ENCODE results near the gene HMG20B. TPM values are rescaled to one million over a fixed set of nuclear protein-coding genes. Genes with fewer than 3 reads are reported as not detected.
A peak's percentile ranks its signal among the peaks of the same experiment; 100 is the strongest.
"Not testable (repeated sequence)": the region's sequence is repeated elsewhere in the genome, so short reads cannot be mapped to it uniquely, and the experiment has no call there.

HMG20B gene
- total RNA-seq, 6 experiments from 2014 or later = 73.5 to 90.1 (median 78.3) TPM

DNA sequence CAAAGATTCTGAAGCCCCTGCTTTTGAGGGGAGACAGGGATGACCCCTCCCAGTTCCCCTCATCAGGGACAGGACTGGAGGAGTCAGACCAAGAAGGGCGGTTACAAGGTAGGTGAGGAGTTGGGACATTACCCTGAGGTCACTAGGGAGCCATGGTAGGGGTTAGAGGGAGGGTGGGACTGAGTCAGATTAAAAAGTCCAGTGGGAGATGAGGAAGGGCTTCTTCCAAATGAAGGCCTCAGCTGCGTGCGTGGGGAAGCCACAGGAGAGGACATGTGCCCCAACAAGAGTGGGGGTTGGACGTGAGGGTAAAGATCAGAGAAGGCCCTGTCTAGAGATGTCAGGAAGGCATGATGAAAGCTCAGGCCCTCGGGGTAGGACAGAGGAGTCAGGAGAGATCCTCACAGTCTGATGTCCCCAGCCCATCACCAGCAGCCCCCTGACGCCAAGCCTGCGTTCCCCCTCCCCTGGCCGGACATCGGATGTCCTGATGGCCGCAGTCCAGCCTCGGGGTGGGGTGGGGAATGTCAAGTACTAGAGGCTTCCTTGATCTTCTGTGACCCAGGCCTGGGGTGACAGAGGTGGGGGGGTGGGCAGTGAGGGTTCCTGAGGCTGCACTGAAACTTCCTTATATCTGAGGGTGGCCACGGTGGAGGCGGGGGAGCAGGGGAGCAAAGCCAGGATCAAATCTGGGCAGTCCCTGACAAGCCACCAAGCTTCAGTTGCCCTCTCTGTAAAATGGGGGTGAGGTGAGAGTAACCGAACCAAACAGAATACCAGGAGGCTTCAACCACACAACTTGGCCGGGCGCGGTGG, 8.8 kb upstream of the HMG20B start:
- H3K4me1 Mint-ChIP-seq (ENCODE audit: low read depth) = no peaks in the 10 kb centered on the region; the same call in 1 of the 2 replicates
- no peak overlapping the region for H3K4me3 Mint-ChIP-seq
- H3K36me3 Mint-ChIP-seq (ENCODE audit: low read depth) = no peaks in the 10 kb centered on the region
- TF ChIP-seq, protein P1, sequence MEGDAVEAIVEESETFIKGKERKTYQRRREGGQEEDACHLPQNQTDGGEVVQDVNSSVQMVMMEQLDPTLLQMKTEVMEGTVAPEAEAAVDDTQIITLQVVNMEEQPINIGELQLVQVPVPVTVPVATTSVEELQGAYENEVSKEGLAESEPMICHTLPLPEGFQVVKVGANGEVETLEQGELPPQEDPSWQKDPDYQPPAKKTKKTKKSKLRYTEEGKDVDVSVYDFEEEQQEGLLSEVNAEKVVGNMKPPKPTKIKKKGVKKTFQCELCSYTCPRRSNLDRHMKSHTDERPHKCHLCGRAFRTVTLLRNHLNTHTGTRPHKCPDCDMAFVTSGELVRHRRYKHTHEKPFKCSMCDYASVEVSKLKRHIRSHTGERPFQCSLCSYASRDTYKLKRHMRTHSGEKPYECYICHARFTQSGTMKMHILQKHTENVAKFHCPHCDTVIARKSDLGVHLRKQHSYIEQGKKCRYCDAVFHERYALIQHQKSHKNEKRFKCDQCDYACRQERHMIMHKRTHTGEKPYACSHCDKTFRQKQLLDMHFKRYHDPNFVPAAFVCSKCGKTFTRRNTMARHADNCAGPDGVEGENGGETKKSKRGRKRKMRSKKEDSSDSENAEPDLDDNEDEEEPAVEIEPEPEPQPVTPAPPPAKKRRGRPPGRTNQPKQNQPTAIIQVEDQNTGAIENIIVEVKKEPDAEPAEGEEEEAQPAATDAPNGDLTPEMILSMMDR (IDR thresholded peaks at IDR 0.05) = no peak
- H3K9me3 Mint-ChIP-seq = no peaks in the 10 kb centered on the region
- peaks cover 4% of the 10 kb centered on the region; the same call in 1 of the 2 replicates for H3K27me3 Mint-ChIP-seq (ENCODE audit: insufficient read depth)
- no peak overlapping the region for H3K27ac Mint-ChIP-seq
- DNase-seq = no peak

DNA sequence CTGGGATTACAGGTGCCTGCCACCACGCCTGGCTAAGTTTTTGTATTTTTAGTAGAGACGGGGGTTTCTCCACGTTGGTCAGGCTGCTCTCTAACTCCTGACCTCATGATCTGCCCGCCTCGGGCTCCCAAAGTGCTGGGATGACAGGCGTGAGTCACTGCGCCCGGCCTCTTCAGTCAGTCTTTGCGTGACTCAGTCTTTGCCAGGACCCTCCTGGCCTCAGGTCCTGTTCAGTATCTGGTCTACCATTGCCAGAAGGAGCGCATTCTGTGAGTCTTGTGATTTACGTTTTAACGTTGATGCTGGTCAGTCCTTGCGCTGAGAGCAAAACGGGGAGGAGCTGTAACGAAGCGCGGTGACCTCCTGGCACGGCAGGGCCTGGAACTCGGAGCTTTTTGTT, 7.6 kb upstream of the HMG20B start:
- Mint-ChIP-seq H3K9me3 (no peaks in the 10 kb centered on the region), H3K4me1 (ENCODE audit: low read depth) (no peaks in the 10 kb centered on the region; the same call in 1 of the 2 replicates), H3K4me3 (no peak overlapping the region), H3K27me3 (ENCODE audit: insufficient read depth) (peaks cover 4% of the 10 kb centered on the region; the same call in 1 of the 2 replicates), H3K36me3 (ENCODE audit: low read depth) (no peaks in the 10 kb centered on the region), H3K27ac (peak overlapping the region; percentile 49; the same call in 1 of the 2 replicates)
- TF ChIP-seq, protein P1 (IDR thresholded peaks at IDR 0.05) = no peak
- no peak for DNase-seq

GRCh38 chr19:3570042-3570441, 2.7 kb upstream of the HMG20B start:
- not testable (repeated sequence) for H3K27ac Mint-ChIP-seq; H3K4me3 Mint-ChIP-seq; DNase-seq; H3K9me3 Mint-ChIP-seq; H3K27me3 Mint-ChIP-seq (ENCODE audit: insufficient read depth); H3K36me3 Mint-ChIP-seq (ENCODE audit: low read depth)
- peaks cover 13% of the 10 kb centered on the region for H3K4me1 Mint-ChIP-seq (ENCODE audit: low read depth)

DNA sequence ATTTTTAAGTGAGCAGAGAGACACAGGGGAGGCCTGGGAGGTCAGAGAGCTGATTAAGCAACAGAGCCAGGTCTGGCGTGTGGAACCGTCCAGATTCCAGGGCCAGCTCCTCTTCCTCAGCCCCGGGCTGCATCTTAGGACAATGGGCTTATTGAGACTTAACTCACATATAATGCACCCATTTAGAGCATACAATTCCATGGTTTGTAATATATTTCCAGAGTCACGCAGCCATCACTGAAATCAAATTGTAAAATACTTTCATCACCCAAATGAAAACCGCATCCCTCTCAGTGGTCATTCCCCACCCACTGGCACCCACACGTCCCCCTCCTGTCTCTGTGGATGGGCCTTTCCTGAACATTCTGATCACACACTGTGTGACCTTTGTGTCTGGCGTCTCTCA, 2.1 kb upstream of the HMG20B start:
- H3K36me3 Mint-ChIP-seq (ENCODE audit: low read depth) = peaks cover 13% of the 10 kb centered on the region
- H3K4me3 Mint-ChIP-seq = no peak overlapping the region
- no peak for DNase-seq
- H3K9me3 Mint-ChIP-seq = no peaks in the 10 kb centered on the region
- peaks cover 17% of the 10 kb centered on the region for H3K4me1 Mint-ChIP-seq (ENCODE audit: low read depth)
- no peak overlapping the region for H3K27ac Mint-ChIP-seq
- TF ChIP-seq, protein P1 (IDR thresholded peaks at IDR 0.05) = no peak
- H3K27me3 Mint-ChIP-seq (ENCODE audit: insufficient read depth) = peaks cover 3% of the 10 kb centered on the region

- Mint-ChIP-seq H3K27ac (peak overlapping the region; percentile 76), H3K36me3 (ENCODE audit: low read depth) (peaks cover 13% of the 10 kb centered on the region), H3K4me3 (peak overlapping the region; percentile 77), H3K4me1 (ENCODE audit: low read depth) (peaks cover 23% of the 10 kb centered on the region), H3K27me3 (ENCODE audit: insufficient read depth) (no peaks in the 10 kb centered on the region; the same call in none of the 2 replicates), H3K9me3 (no peaks in the 10 kb centered on the region)
- TF ChIP-seq, protein P1 (IDR thresholded peaks at IDR 0.05) = no peak
- peak; percentile 99 for DNase-seq
Measured at GRCh38 chr19:3572132-3572854, 451 bp upstream of the HMG20B start.
